Stimulated activated CD8-positive, alpha-beta memory T cell treated with anti-CD3 and anti-CD28 coated beads, Interleukin-15, amount 100 ng/mL, for 4 hours (primary cell): ENCODE measurements around the gene SMIM23.

Experiments
- DNase-seq, 2 donors: peaks; one replicate each; pipeline ENCODE4 v3.0.0-alpha.2; 2020; ENCODE audit warnings: low read depth in 2 of 2

The SMIM23 gene

GRCh38 chr5:171816666-171817065, 31.0 kb downstream of the SMIM23 start:
- DNase-seq = no peak

GRCh38 chr5:171820561-171820960, 34.9 kb downstream of the SMIM23 start:
- no peak for DNase-seq

DNA sequence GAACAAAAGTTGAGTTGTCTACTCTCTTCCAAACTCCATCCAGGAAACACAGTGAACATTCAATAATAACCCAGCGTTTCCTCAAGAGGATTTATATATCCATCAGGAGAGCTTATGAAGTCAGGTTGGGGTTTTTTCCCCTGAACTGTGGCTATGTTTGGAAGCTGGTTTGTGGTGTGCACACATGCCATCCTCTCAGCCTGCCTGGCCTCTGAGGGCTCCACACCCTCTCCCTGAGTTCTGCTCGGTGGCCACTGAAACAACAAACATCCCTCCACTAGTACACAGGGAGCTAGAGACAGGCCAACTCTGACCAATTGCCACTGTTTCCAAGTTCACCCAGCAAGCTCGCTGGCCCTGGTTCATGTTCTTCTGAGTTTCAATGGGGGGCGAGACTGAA, 35.7 kb downstream of the SMIM23 start:
- no peak for DNase-seq

DNA sequence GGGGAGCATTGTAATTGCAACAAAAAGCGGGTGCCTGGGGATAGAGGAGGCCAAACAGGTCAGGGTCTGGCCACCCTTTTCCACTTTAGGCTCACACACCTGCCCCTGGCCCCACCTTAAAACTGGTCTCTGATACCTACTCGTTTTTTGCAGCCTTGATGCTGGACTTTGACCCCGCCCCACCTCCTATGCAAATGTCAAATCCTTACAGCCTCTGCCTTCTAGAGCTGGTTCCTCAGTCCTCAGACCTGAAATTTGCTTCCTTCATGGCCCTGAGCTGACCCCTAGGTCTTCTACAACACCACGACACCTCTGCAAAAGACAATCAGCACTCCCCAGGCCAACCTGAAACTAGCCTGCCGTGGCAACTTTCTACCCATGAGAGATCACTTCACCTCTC, 37.7 kb downstream of the SMIM23 start:
- DNase-seq = no peak

GRCh38 chr5:171825051-171825450, 39.4 kb downstream of the SMIM23 start:
- DNase-seq = no peak

- no peak for DNase-seq
Observed at GRCh38 chr5:171826132-171826531, 40.5 kb downstream of the SMIM23 start.

GRCh38 chr5:171827162-171827561, 41.5 kb downstream of the SMIM23 start:
- no peak for DNase-seq

- no peak for DNase-seq
Observed at GRCh38 chr5:171830686-171831085, 45.1 kb downstream of the SMIM23 start.

DNA sequence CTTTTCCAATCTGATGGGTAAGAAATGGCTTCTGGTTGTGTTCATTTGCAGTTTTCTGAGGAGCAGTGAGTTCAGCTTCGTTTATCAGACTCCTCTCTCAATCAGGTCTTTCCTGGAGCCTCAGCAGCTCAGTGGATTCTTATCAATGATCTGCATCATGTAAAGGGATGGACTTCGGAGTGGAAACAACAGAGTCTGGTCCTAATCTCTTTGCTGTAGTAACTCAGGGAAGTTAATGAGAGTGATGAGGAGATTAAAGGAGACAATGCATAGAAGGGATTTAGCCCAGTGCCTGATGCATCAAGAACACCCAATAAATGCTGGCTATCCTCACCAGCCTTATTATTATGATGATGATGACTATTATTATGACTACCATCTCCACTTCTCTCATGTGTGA, 47.2 kb downstream of the SMIM23 start:
- no peak for DNase-seq

DNA sequence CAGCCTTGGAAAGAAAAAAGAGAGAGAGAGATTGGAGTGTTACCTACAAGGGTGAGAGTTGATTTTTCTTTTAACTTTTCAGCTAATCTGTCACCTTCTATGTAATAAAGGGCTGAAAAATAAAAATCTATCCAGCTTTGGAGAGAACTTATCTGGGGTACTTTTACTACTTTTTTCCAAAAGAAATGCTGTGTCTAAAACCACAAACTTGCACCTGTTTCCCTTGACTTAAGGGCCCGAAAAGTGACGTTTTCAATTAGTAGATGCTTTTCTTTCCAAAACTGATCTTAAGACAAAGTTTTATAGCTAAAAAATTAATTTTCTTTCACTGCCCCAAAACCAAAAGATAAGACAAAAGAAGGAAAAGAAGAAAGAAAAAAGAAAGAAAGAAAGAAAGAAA, 48.8 kb downstream of the SMIM23 start:
- no peak for DNase-seq

DNA sequence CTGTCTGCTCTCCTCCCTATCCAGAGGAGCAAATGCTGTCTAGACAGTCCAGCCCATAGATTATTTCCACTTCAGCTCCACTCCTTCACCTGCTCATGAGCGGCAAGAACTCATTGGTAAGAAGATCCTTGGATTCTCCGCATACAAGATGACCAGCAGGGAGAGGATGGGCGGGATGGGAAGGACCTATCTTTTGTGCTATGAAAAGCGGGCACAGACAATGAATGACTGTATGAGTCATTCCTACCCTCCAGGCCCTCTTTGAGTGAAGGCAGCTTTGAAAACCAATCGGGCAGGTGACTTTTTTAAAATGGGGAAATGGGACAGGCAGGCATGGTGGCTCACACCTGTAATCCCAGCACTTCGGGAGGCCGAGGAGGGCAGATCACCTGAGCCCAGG, 49.4 kb downstream of the SMIM23 start:
- no peak for DNase-seq

DNA sequence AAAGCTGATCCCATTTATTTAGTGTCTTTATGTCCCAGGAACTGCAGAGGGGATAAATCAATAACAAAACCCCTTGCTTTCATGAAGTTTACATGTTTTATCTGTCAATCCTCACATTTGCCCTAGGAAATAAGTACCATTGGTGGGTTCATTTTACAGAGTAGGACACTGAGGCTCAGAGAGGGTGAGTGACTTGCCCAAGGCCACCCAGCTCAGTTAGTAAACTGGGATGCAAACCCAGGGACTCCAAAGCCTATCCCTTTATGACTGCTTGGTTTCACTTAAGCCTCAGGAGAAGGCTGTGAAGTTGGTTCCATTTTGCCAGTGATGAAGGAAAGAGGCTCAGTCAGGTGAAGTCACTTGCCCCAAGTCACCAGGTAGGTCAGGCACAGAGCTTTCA, 51.9 kb downstream of the SMIM23 start:
- no peak for DNase-seq

GRCh38 chr5:171838066-171838465, 52.4 kb downstream of the SMIM23 start:
- no peak for DNase-seq

DNA sequence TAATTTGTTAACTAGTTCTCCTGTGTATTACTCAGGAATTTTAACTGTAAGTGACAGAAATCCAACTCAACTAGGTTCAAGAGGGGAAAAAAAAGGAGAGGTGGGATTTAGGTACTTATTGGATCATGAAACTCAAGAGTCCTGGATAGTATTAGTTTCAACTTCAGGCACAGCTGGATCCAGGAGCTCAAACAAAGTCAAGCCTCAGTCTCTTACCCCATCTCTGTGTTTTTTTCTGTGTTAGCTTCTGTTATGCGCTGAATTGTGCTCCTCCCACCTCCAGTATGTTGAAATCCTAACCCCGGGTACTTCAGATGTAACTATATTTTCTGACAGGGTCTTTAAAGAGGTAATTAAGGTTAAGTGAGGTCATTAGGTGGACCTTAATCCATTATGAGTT, 53.5 kb downstream of the SMIM23 start:
- no peak for DNase-seq

DNA sequence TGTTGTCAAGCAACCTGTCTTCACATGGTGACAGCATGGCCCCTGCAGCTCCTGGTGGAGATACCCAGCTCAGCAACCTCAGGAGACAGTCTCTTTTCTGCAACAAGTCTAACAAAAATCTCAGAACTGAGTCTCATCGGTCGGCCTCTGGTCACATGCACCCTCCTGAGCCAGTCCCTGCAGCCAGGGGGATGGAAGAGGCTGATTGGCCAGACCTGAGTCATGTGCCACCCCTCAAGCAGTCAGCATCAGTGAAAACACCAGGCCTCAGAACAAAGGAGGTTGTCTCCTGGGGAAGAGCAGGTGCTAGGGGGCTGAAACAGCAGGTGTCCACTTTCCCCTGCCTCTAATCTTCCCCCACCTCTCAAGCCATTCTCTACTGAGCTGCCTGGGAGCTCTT, 54.4 kb downstream of the SMIM23 start:
- DNase-seq = no peak
